Choroid plexus epithelial cell (primary cell): ENCODE data around the gene CATSPER2.
"Not testable (repeated sequence)": the region's sequence is repeated elsewhere in the genome, so short reads cannot be mapped to it uniquely, and the experiment has no call there.

Source experiments
- DNase-seq: peaks from one replicate; pipeline ENCODE4 v3.0.0-alpha.2; 2010; ENCODE audit warnings: low read depth
- H3K4me3 ChIP-seq: 2 replicates; pipeline ENCODE4 v1.5.1; 2011; ENCODE audit warnings: low read depth, mild to moderate bottlenecking, control low read depth, low read length, moderate library complexity
- CTCF ChIP-seq: conservative IDR thresholded peaks from 2 replicates; pipeline ENCODE4 v1.5.1; 2011; ENCODE audit warnings: low read depth, mild to moderate bottlenecking, control low read depth, inconsistent platforms, low read length, moderate library complexity

Gene CATSPER2

DNA sequence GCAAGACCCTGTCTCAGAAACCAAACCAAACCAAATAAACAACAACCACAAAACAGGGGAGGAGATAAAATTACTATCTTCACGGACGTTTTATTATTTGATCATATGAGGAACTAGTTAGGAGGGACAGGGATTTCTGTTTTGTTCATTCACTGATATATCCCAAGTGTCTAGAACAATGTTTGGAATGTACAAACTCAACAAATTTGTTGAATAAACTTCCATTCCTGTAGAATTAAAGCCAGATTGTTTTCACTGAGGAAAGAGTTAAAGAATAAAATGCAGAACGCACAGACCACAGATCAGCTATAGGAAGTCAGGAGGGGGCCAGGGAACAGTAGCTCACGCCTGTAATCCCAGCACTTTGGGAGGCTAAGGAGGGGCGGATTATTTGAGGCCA, 23.5 kb downstream of the CATSPER2 start:
- no peak for TF ChIP-seq CTCF
- DNase-seq, result peak; percentile 5
- H3K4me3 ChIP-seq, result no peak overlapping the region

DNA sequence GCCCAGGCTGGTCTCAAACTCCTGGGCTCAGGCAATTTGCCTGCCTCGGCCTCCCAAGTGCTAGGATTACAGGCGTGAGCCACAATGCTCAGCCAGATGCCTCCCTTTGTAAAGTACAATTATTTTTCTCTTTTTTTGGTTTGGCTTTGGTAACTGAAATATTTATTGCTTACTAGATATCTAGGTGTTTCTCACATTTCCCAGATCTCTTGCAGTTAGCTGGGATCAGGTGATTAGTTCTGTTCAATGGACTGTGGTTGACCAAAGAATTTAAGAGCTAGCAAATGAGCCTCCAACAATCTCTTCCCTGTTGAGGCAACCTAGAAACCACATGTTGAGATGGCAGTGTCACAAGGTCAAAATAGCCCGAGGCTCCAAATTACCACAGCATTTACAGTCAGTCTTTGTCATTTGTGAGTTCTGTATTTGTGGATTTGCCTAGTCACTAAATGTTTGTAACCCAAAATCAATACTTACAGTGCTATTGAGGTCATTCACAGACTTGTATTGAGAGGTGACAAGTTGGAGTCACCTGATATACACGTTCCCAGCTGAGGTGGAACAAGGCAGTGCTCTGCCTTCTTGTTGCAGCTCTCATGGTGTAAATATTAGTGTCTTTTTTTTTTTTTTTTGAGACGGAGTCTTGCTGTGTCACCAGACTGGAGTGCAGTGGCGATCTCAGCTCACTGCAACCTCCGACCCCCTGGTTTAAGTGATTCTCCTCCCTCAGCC, 26.4 kb downstream of the CATSPER2 start:
- H3K4me3 ChIP-seq, DNase-seq: not testable (repeated sequence)

DNA sequence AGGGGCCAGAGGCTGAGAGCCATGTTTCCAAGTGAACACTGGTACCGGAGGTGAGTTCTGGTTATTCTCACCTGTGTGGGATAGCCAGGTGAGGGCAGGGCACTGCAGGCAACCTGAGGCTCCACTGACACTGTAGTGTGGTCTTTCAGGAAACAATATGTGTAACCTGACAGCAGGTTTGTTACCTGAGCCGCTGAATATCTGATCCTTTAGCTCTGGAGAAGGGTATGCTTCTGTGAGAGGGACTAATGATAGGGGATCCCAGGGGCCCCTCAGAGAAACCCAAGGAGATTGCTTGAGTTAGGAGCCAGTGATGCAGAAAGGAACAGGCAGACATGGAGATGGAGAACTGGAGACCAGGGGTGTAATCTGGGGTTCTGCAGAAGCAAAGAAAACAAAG, 29.9 kb downstream of the CATSPER2 start, which contains the start of gene STRC:
Gene STRC, minus strand, starts transcription at position 101 of the 400 bp plus-strand sequence. Its CDS starts 78 bp downstream, at position 23.
- DNase-seq, H3K4me3 ChIP-seq: not testable (repeated sequence)

- not testable (repeated sequence) for H3K4me3 ChIP-seq
Measured at GRCh38 chr15:43617750-43618149, 30.9 kb downstream of the CATSPER2 start.

DNA sequence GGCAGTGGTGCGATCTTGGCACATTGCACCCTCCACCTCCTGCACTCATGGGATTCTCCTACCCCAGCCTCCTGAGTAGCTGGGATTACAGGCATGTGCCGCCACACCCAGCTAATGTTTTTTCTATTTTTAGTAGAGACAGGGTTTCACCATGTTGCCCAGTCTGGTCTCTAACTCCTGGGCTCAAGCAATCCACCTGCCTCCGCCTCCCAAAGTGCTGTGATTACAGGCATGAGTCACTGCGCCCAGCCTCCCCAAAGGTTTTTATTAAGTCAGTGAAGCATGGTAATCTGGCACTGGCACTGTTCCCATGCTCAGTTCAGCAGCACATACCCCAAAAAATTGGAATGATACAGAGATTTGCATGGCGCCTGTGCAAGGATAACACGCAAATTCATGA, 46.4 kb downstream of the CATSPER2 start:
- not testable (repeated sequence) for DNase-seq, H3K4me3 ChIP-seq

More at GRCh38 chr15:43617750-43618149, 30.9 kb downstream of the CATSPER2 start:
- DNase-seq, result not testable (repeated sequence)

- DNase-seq, H3K4me3 ChIP-seq: not testable (repeated sequence)
Measured at GRCh38 chr15:43600200-43600599, 48.4 kb downstream of the CATSPER2 start.

GRCh38 chr15:43599131-43599530, 49.5 kb downstream of the CATSPER2 start:
- H3K4me3 ChIP-seq, DNase-seq: not testable (repeated sequence)

GRCh38 chr15:43593328-43594190, 55.1 kb downstream of the CATSPER2 start, which contains the start of gene CKMT1B:
TSS of gene CKMT1B (plus strand) at chr15:43594027. CDS start at chr15:43594219, 192 bp downstream.
- not testable (repeated sequence) for DNase-seq, H3K4me3 ChIP-seq

- DNase-seq, H3K4me3 ChIP-seq: not testable (repeated sequence)
Measured at GRCh38 chr15:43592841-43593240, 55.8 kb downstream of the CATSPER2 start.

GRCh38 chr15:43589778-43590466, 58.7 kb downstream of the CATSPER2 start, which contains the start of gene PPIP5K1:
TSS of gene PPIP5K1 (minus strand) at chr15:43590208. CDS start at chr15:43584504, 5,704 bp downstream.
- DNase-seq, H3K4me3 ChIP-seq: not testable (repeated sequence)
